ENCODE data around the gene DNAJB2.
A peak's percentile ranks its signal among the peaks of the same experiment; 100 is the strongest.

The DNAJB2 gene

DNA sequence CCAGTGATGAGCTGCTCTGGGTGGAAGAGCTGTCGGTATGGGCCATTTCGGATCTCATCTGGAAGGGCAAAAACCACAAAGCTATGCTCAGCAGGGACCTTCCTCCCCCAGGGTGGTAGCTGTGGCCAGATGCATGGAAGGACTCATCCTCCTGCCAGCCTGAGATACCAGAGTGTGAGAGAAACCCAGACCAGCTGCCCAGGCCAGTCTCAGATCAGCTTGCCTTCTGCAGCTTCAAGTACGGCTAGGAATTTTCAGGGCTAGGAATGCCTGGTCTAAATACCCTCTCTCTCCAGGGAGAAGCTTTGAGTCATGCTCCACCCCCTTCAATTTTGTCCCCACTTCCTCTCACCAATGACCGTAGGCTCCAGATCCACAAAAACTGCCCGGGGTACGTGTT, 27.5 kb upstream of the DNAJB2 start:
- H3K4ac ChIP-seq (ENCODE audit: low read depth, low read length), result no peak overlapping the region
- peaks cover 18 to 26% of the 10 kb centered on the region in 2 experiments for H3K4me1 ChIP-seq (ENCODE audit: control insufficient read depth in 1 of 2, insufficient read depth in 2 of 2, low read length in 2 of 2)
- H3K36me3 ChIP-seq (ENCODE audit: control insufficient read depth in 1 of 2, insufficient read depth in 2 of 2, low read length in 2 of 2), result peaks cover 8 to 13% of the 10 kb centered on the region in 2 experiments
- H2AK5ac ChIP-seq (ENCODE audit: low read length), result no peak overlapping the region
- H3K23ac ChIP-seq (ENCODE audit: low read length), result no peak overlapping the region
- H4K12ac ChIP-seq (ENCODE audit: low read depth, low read length), result no peak overlapping the region
- no peak overlapping the region for H2BK5ac ChIP-seq (ENCODE audit: low read depth, low read length, poor library complexity)
- no peak overlapping the region for H3K18ac ChIP-seq (ENCODE audit: low read length)
- no peaks in the 10 kb centered on the region for H3K79me2 ChIP-seq (ENCODE audit: control insufficient read depth, insufficient read depth, low read length, poor library complexity)
- no peak overlapping the region for H3K27ac ChIP-seq (ENCODE audit: low read depth, low read length)
- H2BK12ac ChIP-seq (ENCODE audit: low read length), result no peak overlapping the region
- peaks cover 44% of the 10 kb centered on the region for H3K27me3 ChIP-seq (ENCODE audit: insufficient read depth, low read length)
- H4K91ac ChIP-seq (ENCODE audit: low read depth, low read length), result no peak overlapping the region
- peaks cover 10% of the 10 kb centered on the region for H3K9me3 ChIP-seq (ENCODE audit: insufficient read depth, low read depth, low read length)
- no peak overlapping the region for H2BK120ac ChIP-seq (ENCODE audit: insufficient read depth, low read length, poor library complexity)
- no peak overlapping the region for H3K4me3 ChIP-seq (ENCODE audit: low read depth, low read length)
- H3K14ac ChIP-seq (ENCODE audit: low read length), result no peak overlapping the region
- H3K9ac ChIP-seq (ENCODE audit: low read length), result no peak overlapping the region
- H4K8ac ChIP-seq (ENCODE audit: low read depth, low read length), result no peak overlapping the region
- H2AFZ ChIP-seq (ENCODE audit: insufficient read depth, low read length, poor library complexity), result no peak overlapping the region
- no peak overlapping the region for H3K4me2 ChIP-seq (ENCODE audit: low read length)
- WGBS (ENCODE audit: extremely low coverage, insufficient coverage, insufficient read length), result no CpG with 5 or more reads among the region's 6 CpGs
- DNase-seq, result no peak
- no peaks in the 10 kb centered on the region for H3K79me1 ChIP-seq (ENCODE audit: low read length)

GRCh38 chr2:219252084-219252483, 27.1 kb upstream of the DNAJB2 start:
- DNase-seq, result no peak
- Histone ChIP-seq H2BK5ac (ENCODE audit: low read depth, low read length, poor library complexity) (no peak overlapping the region), H3K4me3 (ENCODE audit: low read depth, low read length) (no peak overlapping the region), H3K27ac (ENCODE audit: low read depth, low read length) (no peak overlapping the region), H3K79me2 (ENCODE audit: control insufficient read depth, insufficient read depth, low read length, poor library complexity) (no peaks in the 10 kb centered on the region), H2AFZ (ENCODE audit: insufficient read depth, low read length, poor library complexity) (no peak overlapping the region), H4K8ac (ENCODE audit: low read depth, low read length) (no peak overlapping the region), H3K4me2 (ENCODE audit: low read length) (no peak overlapping the region), H3K27me3 (ENCODE audit: insufficient read depth, low read length) (peaks cover 44% of the 10 kb centered on the region), H3K23ac (ENCODE audit: low read length) (peak overlapping the region; percentile 44), H3K36me3 (ENCODE audit: control insufficient read depth in 1 of 2, insufficient read depth in 2 of 2, low read length in 2 of 2) (peaks cover 8 to 13% of the 10 kb centered on the region in 2 experiments), H4K12ac (ENCODE audit: low read depth, low read length) (no peak overlapping the region), H3K14ac (ENCODE audit: low read length) (no peak overlapping the region), H3K18ac (ENCODE audit: low read length) (no peak overlapping the region), H3K9ac (ENCODE audit: low read length) (no peak overlapping the region), H3K4me1 (ENCODE audit: control insufficient read depth in 1 of 2, insufficient read depth in 2 of 2, low read length in 2 of 2) (peaks cover 18 to 26% of the 10 kb centered on the region in 2 experiments), H3K79me1 (ENCODE audit: low read length) (no peaks in the 10 kb centered on the region), H2BK12ac (ENCODE audit: low read length) (no peak overlapping the region), H2AK5ac (ENCODE audit: low read length) (no peak overlapping the region), H3K4ac (ENCODE audit: low read depth, low read length) (no peak overlapping the region), H4K91ac (ENCODE audit: low read depth, low read length) (no peak overlapping the region), H3K9me3 (ENCODE audit: insufficient read depth, low read depth, low read length) (peaks cover 10% of the 10 kb centered on the region), H2BK120ac (ENCODE audit: insufficient read depth, low read length, poor library complexity) (no peak overlapping the region)
- no CpG with 5 or more reads among the region's 5 CpGs for WGBS (ENCODE audit: extremely low coverage, insufficient coverage, insufficient read length)

DNA sequence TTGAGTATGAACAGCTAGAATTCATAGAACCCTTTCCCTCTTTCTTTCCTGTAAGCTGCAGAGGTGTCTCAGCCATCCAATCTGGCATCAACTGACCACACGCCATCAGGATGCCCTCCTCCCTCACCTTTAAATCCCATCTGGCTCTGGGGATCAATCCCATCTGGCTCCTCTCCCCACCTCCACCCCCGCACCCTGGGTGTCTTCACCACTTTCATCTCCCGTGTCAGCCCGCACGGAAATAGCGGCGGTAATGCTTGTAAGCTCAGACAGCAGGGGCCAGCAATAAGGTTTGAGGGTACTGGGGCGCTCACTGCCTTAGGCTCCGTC, 26.6 kb upstream of the DNAJB2 start:
- no peak overlapping the region for H3K4ac ChIP-seq (ENCODE audit: low read depth, low read length)
- H2AK5ac ChIP-seq (ENCODE audit: low read length), result no peak overlapping the region

GRCh38 chr2:219252900-219253752, 26.0 kb upstream of the DNAJB2 start, which contains the start of gene TUBA4B:
Gene TUBA4B (plus strand): TSS chr2:219253243. CDS start chr2:219253408, 165 bp downstream.
- peak within 1 kb of the TSS; percentile 53 for H3K4me2 ChIP-seq (ENCODE audit: low read length)
- H3K4me3 ChIP-seq (ENCODE audit: low read depth, low read length), result peak within 1 kb of the TSS; percentile 6
- H3K9ac ChIP-seq (ENCODE audit: low read length), result no peak within 1 kb of the TSS
- H3K4ac ChIP-seq (ENCODE audit: low read depth, low read length), result no peak within 1 kb of the TSS
- no peak within 1 kb of the TSS for H3K14ac ChIP-seq (ENCODE audit: low read length)
- peak within 1 kb of the TSS; percentile 44 for H3K23ac ChIP-seq (ENCODE audit: low read length)
- H2BK12ac ChIP-seq (ENCODE audit: low read length), result no peak within 1 kb of the TSS
- no peaks in the 10 kb centered on the region for H3K79me1 ChIP-seq (ENCODE audit: low read length)
- no peak within 1 kb of the TSS for H3K18ac ChIP-seq (ENCODE audit: low read length)
- no peak within 1 kb of the TSS for H2BK120ac ChIP-seq (ENCODE audit: insufficient read depth, low read length, poor library complexity)
- no peak within 1 kb of the TSS for H2AK5ac ChIP-seq (ENCODE audit: low read length)
- no CpG with 5 or more reads among the region's 49 CpGs for WGBS (ENCODE audit: extremely low coverage, insufficient coverage, insufficient read length)
- H3K9me3 ChIP-seq (ENCODE audit: insufficient read depth, low read depth, low read length), result peaks cover 10% of the 10 kb centered on the region
- H3K27me3 ChIP-seq (ENCODE audit: insufficient read depth, low read length), result peaks cover 44% of the 10 kb centered on the region
- no peak within 1 kb of the TSS for H2BK5ac ChIP-seq (ENCODE audit: low read depth, low read length, poor library complexity)
- H3K36me3 ChIP-seq (ENCODE audit: control insufficient read depth in 1 of 2, insufficient read depth in 2 of 2, low read length in 2 of 2), result peaks cover under 1 to 4% of the 10 kb centered on the region in 2 experiments
- peaks cover 18 to 26% of the 10 kb centered on the region in 2 experiments for H3K4me1 ChIP-seq (ENCODE audit: control insufficient read depth in 1 of 2, insufficient read depth in 2 of 2, low read length in 2 of 2)
- H2AFZ ChIP-seq (ENCODE audit: insufficient read depth, low read length, poor library complexity), result peak within 1 kb of the TSS; percentile 24
- H4K8ac ChIP-seq (ENCODE audit: low read depth, low read length), result no peak within 1 kb of the TSS
- H3K79me2 ChIP-seq (ENCODE audit: control insufficient read depth, insufficient read depth, low read length, poor library complexity), result no peaks in the 10 kb centered on the region
- H3K27ac ChIP-seq (ENCODE audit: low read depth, low read length), result no peak within 1 kb of the TSS
- DNase-seq, result no peak
- H4K91ac ChIP-seq (ENCODE audit: low read depth, low read length), result no peak within 1 kb of the TSS
- H4K12ac ChIP-seq (ENCODE audit: low read depth, low read length), result no peak within 1 kb of the TSS

More for the DNA sequence above, 26.6 kb upstream of the DNAJB2 start:
- Histone ChIP-seq H3K9ac (ENCODE audit: low read length) (no peak overlapping the region), H2BK5ac (ENCODE audit: low read depth, low read length, poor library complexity) (no peak overlapping the region), H3K4me2 (ENCODE audit: low read length) (no peak overlapping the region), H3K79me1 (ENCODE audit: low read length) (no peaks in the 10 kb centered on the region), H2AFZ (ENCODE audit: insufficient read depth, low read length, poor library complexity) (no peak overlapping the region), H3K23ac (ENCODE audit: low read length) (no peak overlapping the region), H2BK120ac (ENCODE audit: insufficient read depth, low read length, poor library complexity) (no peak overlapping the region), H4K91ac (ENCODE audit: low read depth, low read length) (no peak overlapping the region), H2BK12ac (ENCODE audit: low read length) (no peak overlapping the region), H3K4me1 (ENCODE audit: control insufficient read depth in 1 of 2, insufficient read depth in 2 of 2, low read length in 2 of 2) (peaks cover 18 to 26% of the 10 kb centered on the region in 2 experiments), H4K8ac (ENCODE audit: low read depth, low read length) (no peak overlapping the region), H3K36me3 (ENCODE audit: control insufficient read depth in 1 of 2, insufficient read depth in 2 of 2, low read length in 2 of 2) (peaks cover 6 to 10% of the 10 kb centered on the region in 2 experiments), H3K4me3 (ENCODE audit: low read depth, low read length) (no peak overlapping the region), H3K27ac (ENCODE audit: low read depth, low read length) (no peak overlapping the region), H3K18ac (ENCODE audit: low read length) (no peak overlapping the region), H4K12ac (ENCODE audit: low read depth, low read length) (no peak overlapping the region), H3K27me3 (ENCODE audit: insufficient read depth, low read length) (peaks cover 44% of the 10 kb centered on the region), H3K79me2 (ENCODE audit: control insufficient read depth, insufficient read depth, low read length, poor library complexity) (no peaks in the 10 kb centered on the region), H3K14ac (ENCODE audit: low read length) (no peak overlapping the region), H3K9me3 (ENCODE audit: insufficient read depth, low read depth, low read length) (peaks cover 10% of the 10 kb centered on the region)
- WGBS (ENCODE audit: extremely low coverage, insufficient coverage, insufficient read length), result no CpG with 5 or more reads among the region's 9 CpGs
- DNase-seq, result no peak
